Endothelial cell (in vitro differentiated cells): ENCODE results near the gene CHD6. TPM values are rescaled to one million over a fixed set of nuclear protein-coding genes. Genes with fewer than 3 reads are reported as not detected.

Source experiments
- DNase-seq: peaks from one replicate; pipeline ENCODE4 v3.0.0; 2021; ENCODE audit warnings: low spot score
- H3K27ac Mint-ChIP-seq: one replicate; pipeline ENCODE4 v1.8.0; 2021; ENCODE audit warnings: mixed read lengths, inconsistent platforms; ENCODE audit not compliant: unreplicated experiment
- H3K27me3 Mint-ChIP-seq: one replicate; pipeline ENCODE4 v1.8.0; 2021; ENCODE audit warnings: mild to moderate bottlenecking, moderate library complexity, mixed read lengths, inconsistent platforms; ENCODE audit not compliant: unreplicated experiment
- H3K36me3 Mint-ChIP-seq: one replicate; pipeline ENCODE4 v1.8.0; 2021; ENCODE audit warnings: mild to moderate bottlenecking, low read depth, mixed read lengths, inconsistent platforms; ENCODE audit not compliant: unreplicated experiment
- H3K4me1 Mint-ChIP-seq: one replicate; pipeline ENCODE4 v1.8.0; 2021; ENCODE audit warnings: mild to moderate bottlenecking, mixed read lengths, inconsistent platforms; ENCODE audit not compliant: unreplicated experiment
- H3K4me3 Mint-ChIP-seq: one replicate; pipeline ENCODE4 v1.8.0; 2021; ENCODE audit warnings: mild to moderate bottlenecking, mixed read lengths, inconsistent platforms; ENCODE audit not compliant: unreplicated experiment
- H3K9me3 Mint-ChIP-seq: one replicate; pipeline ENCODE4 v1.8.0; 2021; ENCODE audit warnings: mixed read lengths, inconsistent platforms; ENCODE audit not compliant: unreplicated experiment
- total RNA-seq: library from RNA; stranded (reverse); fragmentation: NEBNext Ultra II Directional; extraction: Animal tissue kit (Norgen Biotek cat#: 25700); gene quantifications from one replicate; pipeline ENCODE4 v1.2.1, GENCODE V29; 2021; ENCODE audit not compliant: unreplicated experiment
- TF ChIP-seq, protein P1 (sequence below): fragments of 200-600 bp; sonication (generic); IDR thresholded peaks from one replicate; pipeline ENCODE4 v1.5.0; 2021; ENCODE audit warnings: antibody characterized with exemption; ENCODE audit not compliant: unreplicated experiment

The CHD6 gene
- total RNA-seq, 1 donor from 2014 or later: 71.8 TPM

DNA sequence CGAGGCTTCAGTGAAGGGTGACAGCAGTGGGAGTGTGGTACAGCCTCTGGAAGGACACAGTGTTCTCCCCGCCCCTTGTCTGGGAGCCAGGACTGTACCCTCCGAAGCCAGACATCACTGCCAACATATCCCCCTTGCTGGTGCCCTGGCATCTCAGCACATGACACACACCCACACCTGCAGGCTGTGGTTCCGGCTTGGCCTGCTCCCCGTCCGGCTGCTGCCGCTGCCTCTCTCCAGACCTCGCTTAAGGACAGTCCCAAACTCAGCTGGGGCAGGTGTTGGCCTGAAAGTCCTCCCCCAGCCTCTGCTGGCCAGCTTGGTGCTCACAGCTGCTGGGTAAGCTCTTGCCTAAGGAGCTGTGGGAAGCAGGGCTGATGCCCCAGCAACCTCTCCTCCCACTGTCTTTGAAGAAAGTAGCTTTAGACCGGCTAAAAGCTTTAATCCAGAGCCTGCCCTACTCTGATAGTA, 258.6 kb downstream of the CHD6 start:
- no peak overlapping the region for H3K27ac Mint-ChIP-seq
- no peak overlapping the region for H3K4me3 Mint-ChIP-seq
- no peak for DNase-seq
- peaks cover 4% of the 10 kb centered on the region for H3K4me1 Mint-ChIP-seq
- H3K36me3 Mint-ChIP-seq: peaks cover 4% of the 10 kb centered on the region
- H3K9me3 Mint-ChIP-seq: no peaks in the 10 kb centered on the region
- peaks cover 9% of the 10 kb centered on the region for H3K27me3 Mint-ChIP-seq
- TF ChIP-seq, protein P1, sequence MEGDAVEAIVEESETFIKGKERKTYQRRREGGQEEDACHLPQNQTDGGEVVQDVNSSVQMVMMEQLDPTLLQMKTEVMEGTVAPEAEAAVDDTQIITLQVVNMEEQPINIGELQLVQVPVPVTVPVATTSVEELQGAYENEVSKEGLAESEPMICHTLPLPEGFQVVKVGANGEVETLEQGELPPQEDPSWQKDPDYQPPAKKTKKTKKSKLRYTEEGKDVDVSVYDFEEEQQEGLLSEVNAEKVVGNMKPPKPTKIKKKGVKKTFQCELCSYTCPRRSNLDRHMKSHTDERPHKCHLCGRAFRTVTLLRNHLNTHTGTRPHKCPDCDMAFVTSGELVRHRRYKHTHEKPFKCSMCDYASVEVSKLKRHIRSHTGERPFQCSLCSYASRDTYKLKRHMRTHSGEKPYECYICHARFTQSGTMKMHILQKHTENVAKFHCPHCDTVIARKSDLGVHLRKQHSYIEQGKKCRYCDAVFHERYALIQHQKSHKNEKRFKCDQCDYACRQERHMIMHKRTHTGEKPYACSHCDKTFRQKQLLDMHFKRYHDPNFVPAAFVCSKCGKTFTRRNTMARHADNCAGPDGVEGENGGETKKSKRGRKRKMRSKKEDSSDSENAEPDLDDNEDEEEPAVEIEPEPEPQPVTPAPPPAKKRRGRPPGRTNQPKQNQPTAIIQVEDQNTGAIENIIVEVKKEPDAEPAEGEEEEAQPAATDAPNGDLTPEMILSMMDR: no peak

DNA sequence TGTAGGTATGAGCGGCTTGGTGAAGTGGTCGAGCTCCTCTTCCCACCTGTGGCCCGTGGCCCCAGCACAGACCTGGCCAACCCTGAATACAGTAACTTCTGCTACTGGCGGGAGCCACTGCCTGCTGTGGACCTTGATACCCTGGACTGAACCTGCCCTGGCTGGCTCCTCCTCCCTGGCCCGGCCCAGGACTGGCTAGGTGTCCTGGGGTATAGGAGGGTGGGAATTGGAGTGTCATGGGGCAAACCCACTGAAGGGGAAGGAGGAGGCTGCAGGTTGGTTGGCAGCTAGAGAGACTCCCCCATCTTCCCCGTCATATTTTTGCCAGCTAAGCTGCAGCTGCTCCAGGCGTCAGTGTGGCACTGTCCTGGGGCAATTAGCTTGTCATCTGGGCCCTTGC, 259.5 kb downstream of the CHD6 start:
- no peaks in the 10 kb centered on the region for H3K9me3 Mint-ChIP-seq
- H3K4me1 Mint-ChIP-seq: peaks cover 4% of the 10 kb centered on the region
- TF ChIP-seq, protein P1: no peak
- H3K36me3 Mint-ChIP-seq: peaks cover 4% of the 10 kb centered on the region
- no peak overlapping the region for H3K27ac Mint-ChIP-seq
- no peak for DNase-seq
- peaks cover 10% of the 10 kb centered on the region for H3K27me3 Mint-ChIP-seq
- no peak overlapping the region for H3K4me3 Mint-ChIP-seq

GRCh38 chr20:41358230-41358629, 259.9 kb downstream of the CHD6 start:
- H3K27me3 Mint-ChIP-seq: peaks cover 9% of the 10 kb centered on the region
- peaks cover 4% of the 10 kb centered on the region for H3K4me1 Mint-ChIP-seq
- H3K27ac Mint-ChIP-seq: no peak overlapping the region
- peaks cover 5% of the 10 kb centered on the region for H3K36me3 Mint-ChIP-seq
- TF ChIP-seq, protein P1: no peak
- DNase-seq: no peak
- H3K9me3 Mint-ChIP-seq: no peaks in the 10 kb centered on the region
- no peak overlapping the region for H3K4me3 Mint-ChIP-seq

DNA sequence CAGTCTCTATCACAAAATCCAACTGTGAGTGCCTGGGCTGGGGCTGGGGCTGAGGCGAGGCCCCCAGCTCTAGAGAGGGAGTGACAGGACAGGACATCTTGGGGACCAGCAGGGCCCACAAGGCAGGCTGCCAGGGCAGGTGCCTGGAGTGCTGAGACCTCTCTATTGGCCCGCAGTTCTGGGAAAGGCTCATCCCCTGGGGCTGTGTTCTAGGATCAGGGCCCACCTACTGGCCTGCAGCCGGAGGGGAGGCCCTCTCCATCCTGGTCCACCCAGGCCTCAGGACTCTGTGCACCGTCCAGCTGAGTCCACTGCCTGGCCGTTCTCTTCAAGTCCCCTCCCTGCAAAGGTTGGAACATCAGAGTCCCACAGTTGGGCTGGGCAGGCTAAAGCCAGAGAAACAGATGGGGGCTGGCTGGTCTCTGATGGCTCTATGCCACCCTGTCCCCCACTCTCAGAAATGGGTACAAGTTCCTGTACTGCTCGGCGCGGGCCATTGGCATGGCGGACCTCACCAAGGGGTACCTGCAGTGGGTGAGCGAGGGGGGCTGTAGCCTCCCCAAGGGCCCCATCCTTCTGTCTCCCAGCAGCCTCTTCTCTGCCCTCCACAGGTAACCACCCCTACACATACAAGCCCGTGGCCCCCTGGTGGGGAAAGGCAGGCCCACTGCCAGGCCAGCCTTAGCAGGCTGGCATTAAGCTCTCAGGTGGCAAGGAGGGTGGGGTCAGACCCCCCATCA, 260.6 kb downstream of the CHD6 start:
- TF ChIP-seq, protein P1: peak; percentile 18
- Mint-ChIP-seq H3K27me3 (peaks cover 6% of the 10 kb centered on the region), H3K27ac (no peak overlapping the region), H3K36me3 (peaks cover 9% of the 10 kb centered on the region), H3K4me3 (no peak overlapping the region), H3K4me1 (peaks cover 4% of the 10 kb centered on the region), H3K9me3 (no peaks in the 10 kb centered on the region)
- DNase-seq: no peak

- Mint-ChIP-seq H3K27ac (no peak overlapping the region), H3K36me3 (peaks cover 9% of the 10 kb centered on the region), H3K27me3 (peaks cover 7% of the 10 kb centered on the region), H3K4me1 (peaks cover 4% of the 10 kb centered on the region), H3K4me3 (no peak overlapping the region), H3K9me3 (no peaks in the 10 kb centered on the region)
- TF ChIP-seq, protein P1: no peak
- no peak for DNase-seq
These were observed 261.2 kb downstream of the CHD6 start for GRCh38 chr20:41356951-41357350.
